ENCODE data around the gene HIRIP3. TPM values are rescaled to one million over a fixed set of nuclear protein-coding genes. Genes with fewer than 3 reads are reported as not detected.

HIRIP3 gene
- total and polyA plus RNA-seq, 2 experiments from 2014 or later, result 10.4 to 18.5 TPM

DNA sequence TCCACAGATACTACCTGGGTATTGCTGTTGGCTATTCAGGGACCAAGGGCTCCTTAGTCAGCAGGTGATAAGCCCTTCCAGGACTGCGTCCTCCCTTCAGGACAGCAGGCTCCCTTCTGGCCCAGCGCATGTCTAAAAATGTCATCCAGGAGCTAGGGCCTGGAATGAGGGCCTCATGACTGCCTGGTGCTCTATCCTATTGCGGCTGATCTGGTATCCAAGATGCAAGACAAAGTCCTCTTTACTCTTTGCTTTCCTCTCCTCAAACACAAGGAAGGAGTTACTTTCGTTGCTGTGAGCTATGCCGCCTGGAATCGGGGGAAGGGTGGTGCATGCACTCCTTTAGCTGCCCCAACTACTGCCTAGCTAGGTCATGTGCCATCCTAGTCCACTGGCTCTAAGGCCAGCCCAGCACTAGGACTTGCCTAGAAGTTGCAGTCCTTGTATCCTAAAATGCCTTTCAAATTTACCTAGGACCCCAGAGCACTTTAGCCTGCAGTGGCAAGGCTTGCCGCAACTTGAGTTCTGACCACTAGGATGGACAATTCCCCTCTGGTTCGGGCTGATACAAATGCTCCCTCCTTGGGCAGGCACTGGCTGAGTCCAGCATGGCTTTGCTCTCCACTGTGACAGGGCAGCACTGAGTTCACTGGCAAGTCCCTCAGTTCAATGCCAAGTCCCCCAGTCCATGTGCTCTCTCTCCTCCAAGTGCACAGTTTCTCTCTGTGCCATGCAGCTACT lies 43.6 kb downstream of the HIRIP3 start (continued):
- TF ChIP-seq, protein P1, sequence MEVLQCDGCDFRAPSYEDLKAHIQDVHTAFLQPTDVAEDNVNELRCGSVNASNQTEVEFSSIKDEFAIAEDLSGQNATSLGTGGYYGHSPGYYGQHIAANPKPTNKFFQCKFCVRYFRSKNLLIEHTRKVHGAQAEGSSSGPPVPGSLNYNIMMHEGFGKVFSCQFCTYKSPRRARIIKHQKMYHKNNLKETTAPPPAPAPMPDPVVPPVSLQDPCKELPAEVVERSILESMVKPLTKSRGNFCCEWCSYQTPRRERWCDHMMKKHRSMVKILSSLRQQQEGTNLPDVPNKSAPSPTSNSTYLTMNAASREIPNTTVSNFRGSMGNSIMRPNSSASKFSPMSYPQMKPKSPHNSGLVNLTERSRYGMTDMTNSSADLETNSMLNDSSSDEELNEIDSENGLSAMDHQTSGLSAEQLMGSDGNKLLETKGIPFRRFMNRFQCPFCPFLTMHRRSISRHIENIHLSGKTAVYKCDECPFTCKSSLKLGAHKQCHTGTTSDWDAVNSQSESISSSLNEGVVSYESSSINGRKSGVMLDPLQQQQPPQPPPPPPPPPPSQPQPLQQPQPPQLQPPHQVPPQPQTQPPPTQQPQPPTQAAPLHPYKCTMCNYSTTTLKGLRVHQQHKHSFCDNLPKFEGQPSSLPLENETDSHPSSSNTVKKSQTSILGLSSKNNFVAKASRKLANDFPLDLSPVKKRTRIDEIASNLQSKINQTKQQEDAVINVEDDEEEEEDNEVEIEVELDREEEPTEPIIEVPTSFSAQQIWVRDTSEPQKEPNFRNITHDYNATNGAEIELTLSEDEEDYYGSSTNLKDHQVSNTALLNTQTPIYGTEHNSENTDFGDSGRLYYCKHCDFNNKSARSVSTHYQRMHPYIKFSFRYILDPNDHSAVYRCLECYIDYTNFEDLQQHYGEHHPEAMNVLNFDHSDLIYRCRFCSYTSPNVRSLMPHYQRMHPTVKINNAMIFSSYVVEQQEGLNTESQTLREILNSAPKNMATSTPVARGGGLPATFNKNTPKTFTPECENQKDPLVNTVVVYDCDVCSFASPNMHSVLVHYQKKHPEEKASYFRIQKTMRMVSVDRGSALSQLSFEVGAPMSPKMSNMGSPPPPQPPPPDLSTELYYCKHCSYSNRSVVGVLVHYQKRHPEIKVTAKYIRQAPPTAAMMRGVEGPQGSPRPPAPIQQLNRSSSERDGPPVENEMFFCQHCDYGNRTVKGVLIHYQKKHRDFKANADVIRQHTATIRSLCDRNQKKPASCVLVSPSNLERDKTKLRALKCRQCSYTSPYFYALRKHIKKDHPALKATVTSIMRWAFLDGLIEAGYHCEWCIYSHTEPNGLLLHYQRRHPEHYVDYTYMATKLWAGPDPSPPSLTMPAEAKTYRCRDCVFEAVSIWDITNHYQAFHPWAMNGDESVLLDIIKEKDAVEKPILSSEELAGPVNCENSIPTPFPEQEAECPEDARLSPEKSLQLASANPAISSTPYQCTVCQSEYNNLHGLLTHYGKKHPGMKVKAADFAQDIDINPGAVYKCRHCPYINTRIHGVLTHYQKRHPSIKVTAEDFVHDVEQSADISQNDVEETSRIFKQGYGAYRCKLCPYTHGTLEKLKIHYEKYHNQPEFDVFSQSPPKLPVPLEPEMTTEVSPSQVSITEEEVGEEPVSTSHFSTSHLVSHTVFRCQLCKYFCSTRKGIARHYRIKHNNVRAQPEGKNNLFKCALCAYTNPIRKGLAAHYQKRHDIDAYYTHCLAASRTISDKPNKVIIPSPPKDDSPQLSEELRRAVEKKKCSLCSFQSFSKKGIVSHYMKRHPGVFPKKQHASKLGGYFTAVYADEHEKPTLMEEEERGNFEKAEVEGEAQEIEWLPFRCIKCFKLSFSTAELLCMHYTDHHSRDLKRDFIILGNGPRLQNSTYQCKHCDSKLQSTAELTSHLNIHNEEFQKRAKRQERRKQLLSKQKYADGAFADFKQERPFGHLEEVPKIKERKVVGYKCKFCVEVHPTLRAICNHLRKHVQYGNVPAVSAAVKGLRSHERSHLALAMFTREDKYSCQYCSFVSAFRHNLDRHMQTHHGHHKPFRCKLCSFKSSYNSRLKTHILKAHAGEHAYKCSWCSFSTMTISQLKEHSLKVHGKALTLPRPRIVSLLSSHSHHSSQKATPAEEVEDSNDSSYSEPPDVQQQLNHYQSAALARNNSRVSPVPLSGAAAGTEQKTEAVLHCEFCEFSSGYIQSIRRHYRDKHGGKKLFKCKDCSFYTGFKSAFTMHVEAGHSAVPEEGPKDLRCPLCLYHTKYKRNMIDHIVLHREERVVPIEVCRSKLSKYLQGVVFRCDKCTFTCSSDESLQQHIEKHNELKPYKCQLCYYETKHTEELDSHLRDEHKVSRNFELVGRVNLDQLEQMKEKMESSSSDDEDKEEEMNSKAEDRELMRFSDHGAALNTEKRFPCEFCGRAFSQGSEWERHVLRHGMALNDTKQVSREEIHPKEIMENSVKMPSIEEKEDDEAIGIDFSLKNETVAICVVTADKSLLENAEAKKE (CRISPR knock-in tag; IDR thresholded peaks at IDR 0.05), result no peak

DNA sequence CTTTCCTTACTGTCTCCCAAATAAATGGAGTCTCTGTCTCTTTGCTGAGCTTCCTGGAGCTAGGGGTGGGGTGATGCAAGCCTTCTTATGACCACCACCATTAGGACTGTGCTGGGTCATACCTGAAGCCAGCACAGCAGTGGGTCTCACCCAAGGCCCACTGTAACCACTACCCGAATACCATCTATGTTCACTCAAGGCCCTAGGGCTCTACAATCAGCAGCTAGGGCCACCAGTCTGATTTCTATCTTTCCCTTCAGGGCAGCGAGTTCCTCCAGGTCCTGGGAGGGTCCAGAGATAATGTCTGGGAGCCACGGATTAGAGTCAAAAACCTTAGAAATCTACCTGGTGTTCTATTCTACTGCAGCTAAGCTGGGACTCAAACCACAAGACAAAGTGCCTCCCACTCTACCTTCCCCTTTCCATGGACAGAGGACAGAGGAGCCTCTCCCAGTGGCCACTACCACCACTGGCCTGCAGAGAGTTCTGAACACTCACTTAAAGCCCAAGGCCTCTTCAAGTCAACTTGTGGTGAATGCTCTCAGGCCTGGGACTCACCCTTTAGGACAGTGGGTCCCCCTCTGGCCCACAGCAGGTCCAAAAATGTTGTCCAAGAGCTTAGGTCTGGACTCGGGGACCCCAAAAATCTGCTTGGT lies 44.5 kb downstream of the HIRIP3 start:
- Histone ChIP-seq H3K27ac (ENCODE audit: low read depth) (no peak overlapping the region), H4K20me1 (replicated peaks; ENCODE audit: insufficient read depth) (no peaks in the 10 kb centered on the region), H3K9me2 (ENCODE audit: insufficient read depth) (no peaks in the 10 kb centered on the region), H3K4me3 (no peak overlapping the region), H2AFZ (no peak overlapping the region), H3K4me1 (ENCODE audit: insufficient read depth) (0 out of 2 replicates have a peak, but pooled peaks cover 4% of the 10 kb centered on the region), H3K79me2 (replicated peaks; ENCODE audit: insufficient read depth) (no peaks in the 10 kb centered on the region), H3K27me3 (ENCODE audit: insufficient read depth) (no peaks in the 10 kb centered on the region), H3K4me2 (no peak overlapping the region), H3K36me3 (ENCODE audit: insufficient read depth) (no peaks in the 10 kb centered on the region), H3F3A (replicated peaks; ENCODE audit: low read depth) (no peaks in the 10 kb centered on the region)
- no peak for ATAC-seq
- Mint-ChIP-seq H3K4me3 (no peak overlapping the region), H3K36me3 (ENCODE audit: low read depth) (no peaks in the 10 kb centered on the region), H3K9me3 (peaks cover 3% of the 10 kb centered on the region; the same call in 2 of the 3 replicates), H3K27me3 (ENCODE audit: insufficient read depth, low read depth, poor library complexity) (peaks cover 7% of the 10 kb centered on the region), H3K27ac (no peak overlapping the region), H3K4me1 (peaks cover 8% of the 10 kb centered on the region; the same call in 2 of the 3 replicates)
- TF ChIP-seq, protein P2, sequence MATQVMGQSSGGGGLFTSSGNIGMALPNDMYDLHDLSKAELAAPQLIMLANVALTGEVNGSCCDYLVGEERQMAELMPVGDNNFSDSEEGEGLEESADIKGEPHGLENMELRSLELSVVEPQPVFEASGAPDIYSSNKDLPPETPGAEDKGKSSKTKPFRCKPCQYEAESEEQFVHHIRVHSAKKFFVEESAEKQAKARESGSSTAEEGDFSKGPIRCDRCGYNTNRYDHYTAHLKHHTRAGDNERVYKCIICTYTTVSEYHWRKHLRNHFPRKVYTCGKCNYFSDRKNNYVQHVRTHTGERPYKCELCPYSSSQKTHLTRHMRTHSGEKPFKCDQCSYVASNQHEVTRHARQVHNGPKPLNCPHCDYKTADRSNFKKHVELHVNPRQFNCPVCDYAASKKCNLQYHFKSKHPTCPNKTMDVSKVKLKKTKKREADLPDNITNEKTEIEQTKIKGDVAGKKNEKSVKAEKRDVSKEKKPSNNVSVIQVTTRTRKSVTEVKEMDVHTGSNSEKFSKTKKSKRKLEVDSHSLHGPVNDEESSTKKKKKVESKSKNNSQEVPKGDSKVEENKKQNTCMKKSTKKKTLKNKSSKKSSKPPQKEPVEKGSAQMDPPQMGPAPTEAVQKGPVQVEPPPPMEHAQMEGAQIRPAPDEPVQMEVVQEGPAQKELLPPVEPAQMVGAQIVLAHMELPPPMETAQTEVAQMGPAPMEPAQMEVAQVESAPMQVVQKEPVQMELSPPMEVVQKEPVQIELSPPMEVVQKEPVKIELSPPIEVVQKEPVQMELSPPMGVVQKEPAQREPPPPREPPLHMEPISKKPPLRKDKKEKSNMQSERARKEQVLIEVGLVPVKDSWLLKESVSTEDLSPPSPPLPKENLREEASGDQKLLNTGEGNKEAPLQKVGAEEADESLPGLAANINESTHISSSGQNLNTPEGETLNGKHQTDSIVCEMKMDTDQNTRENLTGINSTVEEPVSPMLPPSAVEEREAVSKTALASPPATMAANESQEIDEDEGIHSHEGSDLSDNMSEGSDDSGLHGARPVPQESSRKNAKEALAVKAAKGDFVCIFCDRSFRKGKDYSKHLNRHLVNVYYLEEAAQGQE (IDR thresholded peaks at IDR 0.05; ENCODE audit: unreplicated experiment), result no peak
- DNase-seq (ENCODE audit: low spot score), result no peak

All from GM23338 (cell line).